GM21447 (cell line): ENCODE data around the gene RING1.

Source experiments
- ATAC-seq: cut with Tn5 transposase; IDR thresholded peaks from one replicate; pipeline ENCODE4 v1.9.1; 2021; ENCODE audit not compliant: unreplicated experiment

Gene RING1

GRCh38 chr6:33171880-33172687 is 36.2 kb upstream of the RING1 start:
- ATAC-seq = no peak

GRCh38 chr6:33172688-33173534 is 35.4 kb upstream of the RING1 start:
- no peak for ATAC-seq

- ATAC-seq = no peak
Measured at GRCh38 chr6:33173535-33174180, 34.6 kb upstream of the RING1 start.

- no peak for ATAC-seq
Measured at GRCh38 chr6:33174784-33175183, 33.5 kb upstream of the RING1 start.

GRCh38 chr6:33175436-33176069 is 32.7 kb upstream of the RING1 start:
- no peak for ATAC-seq

- no peak for ATAC-seq
Measured at GRCh38 chr6:33176906-33177305, 31.4 kb upstream of the RING1 start.

- ATAC-seq = no peak
Measured at GRCh38 chr6:33177552-33178446, 30.5 kb upstream of the RING1 start.

GRCh38 chr6:33178755-33179475 is 29.4 kb upstream of the RING1 start:
- no peak for ATAC-seq

- no peak for ATAC-seq
Measured at GRCh38 chr6:33181141-33181540, 27.2 kb upstream of the RING1 start.

- ATAC-seq = no peak
Measured at GRCh38 chr6:33183071-33183683, 25.1 kb upstream of the RING1 start.

- ATAC-seq = no peak
Measured at GRCh38 chr6:33185190-33185589, 23.1 kb upstream of the RING1 start.

GRCh38 chr6:33185654-33186187 is 22.6 kb upstream of the RING1 start:
- no peak for ATAC-seq

- ATAC-seq = no peak
Measured at GRCh38 chr6:33187809-33188208, 20.5 kb upstream of the RING1 start.

GRCh38 chr6:33189164-33189563 is 19.1 kb upstream of the RING1 start:
- ATAC-seq = no peak

- no peak for ATAC-seq
Measured at GRCh38 chr6:33189625-33190448, 18.5 kb upstream of the RING1 start.

- ATAC-seq = no peak
Measured at GRCh38 chr6:33190504-33191107, 17.7 kb upstream of the RING1 start.

GRCh38 chr6:33191383-33192104 is 16.8 kb upstream of the RING1 start:
- ATAC-seq = no peak
